ENCODE measurements around the gene GPR155.
A peak's percentile ranks its signal among the peaks of the same experiment; 100 is the strongest.

Gene GPR155

GRCh38 chr2:174486563-174487107 is at the start of gene GPR155:
TSS of gene GPR155 (minus strand) at chr2:174487029. CDS start at chr2:174481956, 5,073 bp downstream.
- peak; percentile 20 to 30 for DNase-seq

GRCh38 chr2:174535757-174536703 is 49.2 kb upstream of the GPR155 start:
- DNase-seq: no peak

GRCh38 chr2:174535083-174535482 is 48.3 kb upstream of the GPR155 start:
- DNase-seq: no peak

GRCh38 chr2:174529916-174530315 is 43.1 kb upstream of the GPR155 start:
- no peak for DNase-seq

GRCh38 chr2:174527959-174528358 is 41.1 kb upstream of the GPR155 start:
- DNase-seq: no peak

GRCh38 chr2:174527101-174527721 is 40.4 kb upstream of the GPR155 start:
- no peak for DNase-seq

- no peak for DNase-seq
Observed at GRCh38 chr2:174524527-174524926, 37.7 kb upstream of the GPR155 start.

- DNase-seq: no peak
Observed at GRCh38 chr2:174522553-174522952, 35.7 kb upstream of the GPR155 start.

- DNase-seq: no peak
Observed at GRCh38 chr2:174518395-174518794, 31.6 kb upstream of the GPR155 start.

- DNase-seq: no peak
Observed at GRCh38 chr2:174516501-174517378, 29.9 kb upstream of the GPR155 start.

GRCh38 chr2:174512345-174512744 is 25.5 kb upstream of the GPR155 start:
- no peak for DNase-seq

GRCh38 chr2:174511580-174512260 is 24.9 kb upstream of the GPR155 start:
- no peak for DNase-seq

GRCh38 chr2:174510583-174511189 is 23.9 kb upstream of the GPR155 start:
- no peak for DNase-seq

- DNase-seq: no peak
Observed at GRCh38 chr2:174503161-174503809, 16.5 kb upstream of the GPR155 start.

GRCh38 chr2:174499371-174499770 is 12.5 kb upstream of the GPR155 start:
- no peak for DNase-seq

GRCh38 chr2:174495365-174496012 is 8.7 kb upstream of the GPR155 start:
- DNase-seq: no peak

- no peak for DNase-seq
Observed at GRCh38 chr2:174493549-174494331, 6.9 kb upstream of the GPR155 start.

GRCh38 chr2:174492963-174493431 is 6.2 kb upstream of the GPR155 start:
- DNase-seq: no peak

- DNase-seq: no peak
Observed at GRCh38 chr2:174491947-174492346, 5.1 kb upstream of the GPR155 start.

GRCh38 chr2:174490051-174490450 is 3.2 kb upstream of the GPR155 start:
- no peak for DNase-seq
